K562 (cell line): ENCODE results near the gene TMEM87A. TPM values are rescaled to one million over a fixed set of nuclear protein-coding genes. Genes with fewer than 3 reads are reported as not detected.
A peak's percentile ranks its signal among the peaks of the same experiment; 100 is the strongest.

Source experiments
- ATAC-seq: fragments of 200-7000 bp; cut with Tn5 transposase; 3 replicates; pipeline ENCODE4 v1.9.1; 2020; ENCODE audit warnings: moderate library complexity
- BruUV-seq: library from RNA; stranded (reverse); fragments of 400-500 nt; replicated peaks from 2 replicates; lab custom pipeline; 2021; lab: Mats Ljungman, UMichigan
- CTCF ChIA-PET: fragments of 300-600 bp; formaldehyde crosslinking; extraction: SDS; loops from one replicate; lab custom pipeline; 2021; ENCODE audit warnings: low intra/inter-chr PET ratio; lab: Yijun Ruan, JAX
- POLR2A ChIA-PET: fragments of 300-600, 350-650 bp; sonication (Branson Sonifier 250); formaldehyde crosslinking; extraction: SDS; loops from one replicate; lab custom pipeline; 2021; ENCODE audit warnings: antibody characterized with exemption, inconsistent platforms; lab: Yijun Ruan, JAX
- DNase-seq, 4 experiments: peaks; one replicate each; pipeline versions ENCODE4 v3.0.0 to v3.0.0-alpha.2; 2011 to 2018; ENCODE audit warnings: low spot score in 3 of 4, mixed read lengths in 3 of 4; ENCODE audit errors: extremely low read depth in 1 of 4
- FAIRE-seq: peaks from 2 replicates; lab custom pipeline; 2011; peaks lifted over from hg19 to GRCh38; lab: Jason Lieb, UNC
- H2AFZ ChIP-seq: 2 replicates; pipeline ENCODE4 v1.6.0; 2011; ENCODE audit warnings: low read depth, low read length, control low read depth, inconsistent platforms
- H3K27ac ChIP-seq: fragments of 200-600 bp; 3 replicates; pipeline ENCODE4 v1.8.0; 2011; ENCODE audit warnings: low read depth, mild to moderate bottlenecking, control low read depth, inconsistent platforms, low read length, moderate library complexity, mixed read lengths; ENCODE audit errors: extremely low read depth
- H3K27me3 ChIP-seq, 2 experiments: fragments of 300-600 bp in 1 of 2; 2 replicates in 1 of 2; 3 replicates in 1 of 2; pipeline versions ENCODE4 v1.6.0 to v1.8.0; 2011; ENCODE audit warnings: inconsistent platforms in 2 of 2, low read length in 2 of 2, mild to moderate bottlenecking in 1 of 2, mixed read lengths in 1 of 2, moderate library complexity in 1 of 2; ENCODE audit not compliant: control insufficient read depth in 2 of 2, insufficient read depth in 2 of 2
- H3K36me3 ChIP-seq: fragments of 300-600 bp; 3 replicates; pipeline ENCODE4 v1.8.0; 2011; ENCODE audit warnings: mild to moderate bottlenecking, low read length, inconsistent platforms; ENCODE audit not compliant: control insufficient read depth, insufficient read depth
- H3K4me1 ChIP-seq, 2 experiments: fragments of 200-600 bp in 1 of 2; replicated peaks in 1 of 2; 2 replicates in 1 of 2; 3 replicates in 1 of 2; pipeline versions ENCODE4 v1.5.1 to v1.8.0; 2011; ENCODE audit warnings: inconsistent platforms in 2 of 2, low read length in 2 of 2, mild to moderate bottlenecking in 1 of 2, mixed read lengths in 1 of 2, moderate library complexity in 1 of 2; ENCODE audit not compliant: control insufficient read depth in 2 of 2, insufficient read depth in 2 of 2
- H3K4me2 ChIP-seq: 2 replicates; pipeline ENCODE4 v1.6.1; 2011; ENCODE audit warnings: low read length, control low read depth, inconsistent platforms, mixed read lengths; ENCODE audit not compliant: insufficient read depth
- H3K4me3 ChIP-seq: fragments of 200-600 bp; sonication (generic), shearing (Covaris generic); 2 replicates; pipeline ENCODE4 v1.5.1; 2016; ENCODE audit warnings: control low read depth, inconsistent platforms
- H3K79me2 ChIP-seq: fragments of 200-600 bp; 3 replicates; pipeline ENCODE4 v1.8.0; 2011; ENCODE audit warnings: low read length, inconsistent platforms; ENCODE audit not compliant: control insufficient read depth, insufficient read depth
- H3K9ac ChIP-seq, 2 experiments: 2 replicates each; pipeline versions ENCODE4 v1.6.0 to v1.6.1; 2011; ENCODE audit warnings: low read depth in 2 of 2, low read length in 2 of 2, control low read depth in 1 of 2, inconsistent platforms in 1 of 2, mild to moderate bottlenecking in 1 of 2, mixed read lengths in 1 of 2; ENCODE audit not compliant: insufficient read depth in 1 of 2
- H3K9me1 ChIP-seq: one replicate; pipeline ENCODE4 v1.6.0; 2011; ENCODE audit warnings: inconsistent platforms, mild to moderate bottlenecking, low read length, moderate library complexity; ENCODE audit not compliant: control insufficient read depth, insufficient read depth
- H3K9me3 ChIP-seq: replicated peaks from 2 replicates; pipeline ENCODE4 v1.5.1; 2011; ENCODE audit warnings: low read depth, low read length, inconsistent platforms; ENCODE audit not compliant: control insufficient read depth, insufficient read depth
- H4K20me1 ChIP-seq: replicated peaks from 2 replicates; pipeline ENCODE4 v1.6.1; 2011; ENCODE audit warnings: low read length, inconsistent platforms, mixed read lengths; ENCODE audit not compliant: control insufficient read depth, insufficient read depth
- EGR1 ChIP-seq: fragments of 450-650 bp; conservative IDR thresholded peaks from 2 replicates; pipeline ENCODE4 v1.6.1; 2017; ENCODE audit warnings: mild to moderate bottlenecking
- FOXP1 ChIP-seq: sonication (generic); formaldehyde crosslinking; IDR thresholded peaks from 2 replicates; pipeline ENCODE4 v1.8.0; 2022; ENCODE audit warnings: mild to moderate bottlenecking, missing genetic modification reagents
- MTF1 ChIP-seq: fragments of 250-450 bp; sonication (Bioruptor Pico); IDR thresholded peaks from 2 replicates; pipeline ENCODE4 v1.9.0; 2021; ENCODE audit warnings: moderate library complexity, mild to moderate bottlenecking, inconsistent platforms, borderline replicate concordance
- NR4A1 ChIP-seq, 2 experiments: fragments of 250-450 bp in 1 of 2; fragments of 450-650 bp in 1 of 2; sonication (Bioruptor Pico) in 1 of 2; IDR thresholded peaks; 2 replicates each; pipeline versions ENCODE4 v1.4.0 to v1.6.1; 2016 to 2020; ENCODE audit warnings: mild to moderate bottlenecking in 2 of 2, missing compliant biosample characterization in 1 of 2, missing genetic modification characterization in 1 of 2, moderate library complexity in 1 of 2
- SNIP1 ChIP-seq: fragments of 450-650 bp; IDR thresholded peaks from 2 replicates; pipeline ENCODE4 v1.7.1; 2017; ENCODE audit warnings: low read depth, mild to moderate bottlenecking
- STAT5A ChIP-seq: IDR thresholded peaks from 2 replicates; pipeline ENCODE4 v1.6.1; 2012; ENCODE audit warnings: low read length, inconsistent platforms, borderline replicate concordance
- VEZF1 ChIP-seq: fragments of 200-800 bp; sonication (Bioruptor generic); IDR thresholded peaks from 2 replicates; pipeline ENCODE4 v1.6.1; 2017; ENCODE audit warnings: missing genetic modification characterization, missing compliant biosample characterization
- ZBTB7A ChIP-seq: IDR thresholded peaks from 2 replicates; pipeline ENCODE4 v1.6.1; 2011; ENCODE audit warnings: low read depth, mild to moderate bottlenecking, low read length, moderate library complexity, borderline replicate concordance; ENCODE audit not compliant: control insufficient read depth
- ZNF699 ChIP-seq: fragments of 250-450 bp; sonication (Bioruptor Pico); IDR thresholded peaks from 2 replicates; pipeline ENCODE4 v1.8.0; 2021; ENCODE audit warnings: mild to moderate bottlenecking, moderate library complexity; ENCODE audit not compliant: insufficient replicate concordance
- WGBS: fragments of 100-300 bp; shearing (Covaris generic); methylation state at CpG from one replicate; pipeline ENCODE4 v1.1.6; 2016; ENCODE audit warnings: low coverage, mixed read lengths; ENCODE audit not compliant: insufficient coverage; ENCODE audit errors: missing lambda C conversion rate; 5-methylcytosine and 5-hydroxymethylcytosine counted together
- in situ Hi-C: fragments of 300-500 bp; cut with MboI; formaldehyde crosslinking; loops from 4 replicates; pipeline ENCODE4 v1.15.0; 2018; ENCODE audit warnings: inconsistent platforms, mixed read lengths
- intact Hi-C: fragments of 100-400 bp; cut with micrococcal nuclease; formaldehyde crosslinking; loops from 2 replicates; pipeline ENCODE4 v1.14.2; 2022
- polyA plus RNA-seq, 8 experiments: library from polyadenylated mRNA; depleted of rRNA in 4 of 8; stranded (reverse) in 5 of 8; unstranded in 3 of 8; fragments of >200 nt; fragmentation: Nextera tagmentation in 2 of 8; fragmentation: Illumina TruSeq in 1 of 8; extraction: Ambion mirVana in 2 of 8; extraction: Trizol in 1 of 8; gene quantifications; 2 replicates each; pipeline versions ENCODE4 v1.2.1 to v1.2.3, GENCODE V29; 2011 to 2014; ENCODE audit warnings: inconsistent platforms in 1 of 8, missing spikeins in 1 of 8
- total RNA-seq, 7 experiments: library from RNA; depleted of rRNA in 6 of 7; stranded (reverse); fragments of >200 nt in 6 of 7; fragmentation: Illumina TruSeq in 2 of 7; extraction: Trizol in 2 of 7; gene quantifications; 2 replicates each; pipeline versions ENCODE4 v1.2.1 to v1.2.3, GENCODE V29; 2011 to 2021; ENCODE audit warnings: low replicate concordance in 1 of 7
- TF ChIP-seq, protein P1 (sequence below): sonication (generic); formaldehyde crosslinking; IDR thresholded peaks from 2 replicates; pipeline ENCODE4 v1.9.0; 2022; ENCODE audit warnings: mild to moderate bottlenecking, missing genetic modification reagents

Gene TMEM87A
- total and polyA plus RNA-seq, 9 of the 15 experiments (the other 6 are each of a cell fraction or from before 2014, with no cell fraction given) = 16.6 to 43.3 (median 29.6) TPM

DNA sequence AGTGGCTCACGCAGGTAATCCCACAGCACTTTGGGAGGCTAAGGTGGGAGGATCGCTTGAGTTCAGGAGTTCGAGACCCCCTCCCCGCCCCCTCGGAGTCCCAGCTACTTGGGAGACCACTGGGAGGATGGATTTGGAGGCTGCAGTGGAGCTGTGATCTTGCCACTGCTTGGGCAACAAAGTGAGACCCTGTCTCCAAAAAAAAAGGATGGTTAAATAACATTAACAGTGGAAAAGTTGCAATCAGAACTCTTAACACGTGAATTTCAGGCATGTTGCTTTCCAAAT, 1.4 kb upstream of the TMEM87A start:
- intact Hi-C loops = no loop called here
- FAIRE-seq (no peak), DNase-seq (peak in 1 of 4 experiments; percentile 17), ATAC-seq (no peak)
- peak overlapping the region; percentile 95 for H3K9ac ChIP-seq
- H4K20me1 ChIP-seq = no peaks in the 10 kb centered on the region; the same call in 1 of the 2 replicates
- CTCF ChIA-PET = no interaction called here
- peak overlapping the region; percentile 92 for H3K4me2 ChIP-seq
- no peaks in the 10 kb centered on the region for H3K27me3 ChIP-seq
- peaks cover 62% of the 10 kb centered on the region for H3K79me2 ChIP-seq
- in situ Hi-C loops = no loop called here
- peaks cover 21% of the 10 kb centered on the region for H3K36me3 ChIP-seq
- no TSS peak for BruUV-seq
- peaks cover 4 to 9% of the 10 kb centered on the region in 2 experiments for H3K4me1 ChIP-seq
- POLR2A ChIA-PET = interaction anchor here (1.1 to 1.4 kb wide), 4 partner anchors 9 to 16 kb away, joined by 3 to 4 read pairs (median 4); no protein-coding TSS in a partner anchor
- H3K4me3 ChIP-seq = peak overlapping the region; percentile 64
- H3K27ac ChIP-seq = peak overlapping the region; percentile 99
- WGBS = 3% methylated on average over 6 of the region's 6 CpGs
- H3K9me3 ChIP-seq = no peaks in the 10 kb centered on the region
- no peaks in the 10 kb centered on the region for H3K9me1 ChIP-seq
- H2AFZ ChIP-seq = peak overlapping the region; percentile 92
- TF ChIP-seq, protein P1, sequence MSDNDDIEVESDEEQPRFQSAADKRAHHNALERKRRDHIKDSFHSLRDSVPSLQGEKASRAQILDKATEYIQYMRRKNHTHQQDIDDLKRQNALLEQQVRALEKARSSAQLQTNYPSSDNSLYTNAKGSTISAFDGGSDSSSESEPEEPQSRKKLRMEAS (CRISPR knock-in tag) = no peak
- TF ChIP-seq VEZF1 = 0 out of 2 replicates have a peak, but pooled peaks have one; percentile 15
- TF ChIP-seq FOXP1 = 0 out of 2 replicates have a peak, but pooled peaks have one; percentile 12
- no peak for TF ChIP-seq EGR1
- no peak for TF ChIP-seq SNIP1
- no peak for TF ChIP-seq STAT5A
- no peak for TF ChIP-seq NR4A1 (CRISPR knock-in tag; IDR thresholded peaks at IDR 0.05)
- TF ChIP-seq NR4A1 (tag; IDR thresholded peaks at IDR 0.05) = peak; percentile 24; the same call in 1 of the 2 replicates
- TF ChIP-seq MTF1 (CRISPR knock-in tag) = no peak
- peak; percentile 38; the same call in 1 of the 2 replicates for TF ChIP-seq ZBTB7A
- TF ChIP-seq ZNF699 (CRISPR knock-in tag) = no peak
